Osteocyte (in vitro differentiated cells): ENCODE results near the gene FZR1. TPM values are rescaled to one million over a fixed set of nuclear protein-coding genes. Genes with fewer than 3 reads are reported as not detected.
"Not testable (repeated sequence)": the region's sequence is repeated elsewhere in the genome, so short reads cannot be mapped to it uniquely, and the experiment has no call there.

ENCODE experiments used
- DNase-seq: peaks from one replicate; pipeline ENCODE4 v3.0.0; 2021; ENCODE audit warnings: mixed read lengths; ENCODE audit not compliant: unreplicated experiment; ENCODE audit errors: extremely low spot score
- H3K27ac Mint-ChIP-seq: one replicate; pipeline ENCODE4 v1.8.0; 2021; ENCODE audit warnings: mild to moderate bottlenecking, mixed read lengths; ENCODE audit not compliant: unreplicated experiment
- H3K27me3 Mint-ChIP-seq: one replicate; pipeline ENCODE4 v1.8.0; 2021; ENCODE audit warnings: mixed read lengths; ENCODE audit not compliant: unreplicated experiment
- H3K36me3 Mint-ChIP-seq: one replicate; pipeline ENCODE4 v1.8.0; 2021; ENCODE audit warnings: mixed read lengths; ENCODE audit not compliant: unreplicated experiment
- H3K4me1 Mint-ChIP-seq: one replicate; pipeline ENCODE4 v1.8.0; 2021; ENCODE audit warnings: mixed read lengths; ENCODE audit not compliant: unreplicated experiment
- H3K4me3 Mint-ChIP-seq: one replicate; pipeline ENCODE4 v1.8.0; 2021; ENCODE audit warnings: mild to moderate bottlenecking, moderate library complexity, mixed read lengths; ENCODE audit not compliant: unreplicated experiment
- H3K9me3 Mint-ChIP-seq: one replicate; pipeline ENCODE4 v1.8.0; 2021; ENCODE audit warnings: mixed read lengths; ENCODE audit not compliant: unreplicated experiment
- CTCF ChIP-seq: fragments of 200-600 bp; sonication (generic); IDR thresholded peaks from 2 replicates; pipeline ENCODE4 v1.5.0; 2021; ENCODE audit warnings: antibody characterized with exemption, mild to moderate bottlenecking, moderate library complexity
- total RNA-seq: library from RNA; stranded (reverse); gene quantifications from 2 replicates; pipeline ENCODE4 v1.2.1, GENCODE V29; 2021

The FZR1 gene
- total RNA-seq, 1 donor from 2014 or later = 45.3 TPM

DNA sequence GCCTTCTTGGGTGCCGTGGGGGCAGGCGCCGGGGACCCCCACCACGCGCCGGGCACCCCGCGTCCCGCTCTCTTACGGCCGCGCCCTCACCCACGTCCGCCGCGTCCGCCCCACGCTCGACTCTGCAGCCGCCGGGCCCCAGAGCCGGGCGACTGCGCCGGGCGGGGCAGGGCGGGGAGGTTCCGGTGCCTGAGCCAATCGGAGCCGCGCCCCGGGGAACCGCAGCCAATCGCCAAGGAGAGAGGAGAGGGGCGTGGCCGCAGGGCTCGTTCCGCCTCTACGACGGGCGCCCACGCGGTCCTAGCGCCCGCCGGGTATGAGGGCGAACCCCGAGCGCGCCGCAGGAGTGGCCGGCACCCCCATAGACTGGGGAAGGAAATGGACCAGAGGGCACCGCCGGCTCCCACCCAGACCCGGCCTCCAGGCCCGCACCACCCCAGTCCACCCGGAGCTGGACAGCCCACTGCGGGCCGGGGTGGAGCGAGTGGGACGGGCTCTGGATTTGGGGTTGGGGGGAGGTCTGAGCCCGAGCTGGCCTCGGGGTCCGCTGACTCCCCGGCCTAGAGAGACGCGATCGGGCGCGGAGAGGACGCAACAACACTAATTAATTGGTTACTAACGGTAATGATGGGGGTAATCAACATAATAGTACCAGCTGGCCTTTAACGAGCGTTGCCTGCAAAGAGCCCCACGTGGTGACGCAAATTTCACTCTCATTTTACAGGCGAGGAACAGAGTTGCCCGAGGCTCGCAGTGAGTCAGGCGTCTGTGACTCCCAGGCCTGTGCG lies 51.5 kb downstream of the FZR1 start, which contains the start of gene MFSD12:
Gene MFSD12 (minus strand): TSS at position 126 of the 788 bp plus-strand sequence. CDS start 183 bp downstream, outside the sequence.
- no peak for TF ChIP-seq CTCF
- DNase-seq = peak; percentile 98
- no peaks in the 10 kb centered on the region for H3K36me3 Mint-ChIP-seq
- H3K9me3 Mint-ChIP-seq = no peaks in the 10 kb centered on the region
- H3K4me3 Mint-ChIP-seq = peak within 1 kb of the TSS; percentile 91
- peaks cover 36% of the 10 kb centered on the region for H3K4me1 Mint-ChIP-seq
- peak within 1 kb of the TSS; percentile 94 for H3K27ac Mint-ChIP-seq
- H3K27me3 Mint-ChIP-seq = no peaks in the 10 kb centered on the region

DNA sequence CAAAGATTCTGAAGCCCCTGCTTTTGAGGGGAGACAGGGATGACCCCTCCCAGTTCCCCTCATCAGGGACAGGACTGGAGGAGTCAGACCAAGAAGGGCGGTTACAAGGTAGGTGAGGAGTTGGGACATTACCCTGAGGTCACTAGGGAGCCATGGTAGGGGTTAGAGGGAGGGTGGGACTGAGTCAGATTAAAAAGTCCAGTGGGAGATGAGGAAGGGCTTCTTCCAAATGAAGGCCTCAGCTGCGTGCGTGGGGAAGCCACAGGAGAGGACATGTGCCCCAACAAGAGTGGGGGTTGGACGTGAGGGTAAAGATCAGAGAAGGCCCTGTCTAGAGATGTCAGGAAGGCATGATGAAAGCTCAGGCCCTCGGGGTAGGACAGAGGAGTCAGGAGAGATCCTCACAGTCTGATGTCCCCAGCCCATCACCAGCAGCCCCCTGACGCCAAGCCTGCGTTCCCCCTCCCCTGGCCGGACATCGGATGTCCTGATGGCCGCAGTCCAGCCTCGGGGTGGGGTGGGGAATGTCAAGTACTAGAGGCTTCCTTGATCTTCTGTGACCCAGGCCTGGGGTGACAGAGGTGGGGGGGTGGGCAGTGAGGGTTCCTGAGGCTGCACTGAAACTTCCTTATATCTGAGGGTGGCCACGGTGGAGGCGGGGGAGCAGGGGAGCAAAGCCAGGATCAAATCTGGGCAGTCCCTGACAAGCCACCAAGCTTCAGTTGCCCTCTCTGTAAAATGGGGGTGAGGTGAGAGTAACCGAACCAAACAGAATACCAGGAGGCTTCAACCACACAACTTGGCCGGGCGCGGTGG lies 57.8 kb downstream of the FZR1 start:
- H3K4me3 Mint-ChIP-seq = no peak overlapping the region
- no peaks in the 10 kb centered on the region for H3K36me3 Mint-ChIP-seq
- H3K27me3 Mint-ChIP-seq = no peaks in the 10 kb centered on the region
- H3K9me3 Mint-ChIP-seq = no peaks in the 10 kb centered on the region
- peak overlapping the region; percentile 50 for H3K27ac Mint-ChIP-seq
- no peak for TF ChIP-seq CTCF
- no peak for DNase-seq
- peaks cover 14% of the 10 kb centered on the region for H3K4me1 Mint-ChIP-seq

- no peak overlapping the region for H3K4me3 Mint-ChIP-seq
Measured at GRCh38 chr19:3565139-3565538, 59.0 kb downstream of the FZR1 start.

GRCh38 chr19:3570042-3570441 lies 63.9 kb downstream of the FZR1 start:
- H3K4me1 Mint-ChIP-seq = peaks cover 22% of the 10 kb centered on the region
- not testable (repeated sequence) for H3K27ac Mint-ChIP-seq, H3K9me3 Mint-ChIP-seq

More at GRCh38 chr19:3565139-3565538, 59.0 kb downstream of the FZR1 start:
- Mint-ChIP-seq H3K27me3 (no peaks in the 10 kb centered on the region), H3K9me3 (no peaks in the 10 kb centered on the region), H3K4me1 (peaks cover 14% of the 10 kb centered on the region), H3K27ac (peak overlapping the region; percentile 73), H3K36me3 (no peaks in the 10 kb centered on the region)
- TF ChIP-seq CTCF = no peak
- no peak for DNase-seq

DNA sequence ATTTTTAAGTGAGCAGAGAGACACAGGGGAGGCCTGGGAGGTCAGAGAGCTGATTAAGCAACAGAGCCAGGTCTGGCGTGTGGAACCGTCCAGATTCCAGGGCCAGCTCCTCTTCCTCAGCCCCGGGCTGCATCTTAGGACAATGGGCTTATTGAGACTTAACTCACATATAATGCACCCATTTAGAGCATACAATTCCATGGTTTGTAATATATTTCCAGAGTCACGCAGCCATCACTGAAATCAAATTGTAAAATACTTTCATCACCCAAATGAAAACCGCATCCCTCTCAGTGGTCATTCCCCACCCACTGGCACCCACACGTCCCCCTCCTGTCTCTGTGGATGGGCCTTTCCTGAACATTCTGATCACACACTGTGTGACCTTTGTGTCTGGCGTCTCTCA lies 64.5 kb downstream of the FZR1 start:
- no peak for TF ChIP-seq CTCF
- H3K4me3 Mint-ChIP-seq = no peak overlapping the region
- H3K36me3 Mint-ChIP-seq = peaks cover 9% of the 10 kb centered on the region
- DNase-seq = no peak
- no peaks in the 10 kb centered on the region for H3K9me3 Mint-ChIP-seq
- no peaks in the 10 kb centered on the region for H3K27me3 Mint-ChIP-seq
- peaks cover 21% of the 10 kb centered on the region for H3K4me1 Mint-ChIP-seq
- peak overlapping the region; percentile 36 for H3K27ac Mint-ChIP-seq

More at GRCh38 chr19:3570042-3570441, 63.9 kb downstream of the FZR1 start:
- not testable (repeated sequence) for DNase-seq, H3K36me3 Mint-ChIP-seq, H3K4me3 Mint-ChIP-seq, H3K27me3 Mint-ChIP-seq
